Inferior parietal cortex (tissue), 1 donor: ENCODE results near the gene LTN1.

Experiments
- DNase-seq: peaks from one replicate; pipeline ENCODE4 v3.0.0-alpha.2; 2016; ENCODE audit errors: extremely low spot score

LTN1 gene

GRCh38 chr21:28884481-28884880 lies 108.2 kb downstream of the LTN1 start:
- no peak for DNase-seq

DNA sequence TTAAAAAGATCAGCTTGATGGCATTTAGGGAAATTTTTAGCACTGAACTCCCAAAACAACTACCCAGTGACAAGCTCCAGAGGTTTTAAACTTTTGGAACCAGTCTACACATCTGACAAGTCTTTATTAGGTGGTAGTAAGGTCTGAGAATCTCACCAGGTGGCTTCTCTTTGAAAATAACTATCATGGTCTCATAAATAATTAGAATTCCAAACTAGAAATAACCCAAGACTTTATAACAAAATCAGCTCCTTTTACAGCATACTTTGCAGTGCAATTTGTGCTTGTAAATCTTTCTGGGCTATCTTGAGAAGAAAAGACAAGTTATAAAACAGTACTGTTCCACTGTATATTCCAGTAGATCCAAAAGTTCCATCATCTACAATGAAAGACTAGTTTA lies 108.7 kb downstream of the LTN1 start:
- no peak for DNase-seq

- no peak for DNase-seq
Observed at GRCh38 chr21:28882345-28882744, 110.3 kb downstream of the LTN1 start.
